Measurements from ENCODE around the gene GMDS.

DNA sequence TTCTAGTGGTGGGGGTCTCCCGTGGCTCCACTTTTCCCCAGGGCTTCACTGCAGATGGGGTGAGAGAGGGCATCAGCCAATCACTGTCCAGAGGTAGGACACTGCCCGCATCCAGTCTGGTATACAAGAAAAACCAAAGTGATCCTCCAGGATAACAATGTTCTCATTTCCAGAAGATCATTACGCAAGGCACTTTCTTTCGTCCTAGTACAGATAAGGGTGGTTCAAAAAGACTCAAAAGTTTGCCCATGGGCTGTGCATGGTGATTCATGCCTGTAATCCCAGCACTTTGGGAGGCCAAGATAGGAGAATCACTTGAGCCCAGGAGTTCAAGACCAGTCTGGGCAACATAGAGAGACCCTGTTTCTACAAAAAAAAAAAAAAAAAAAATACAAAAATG is 16.4 kb downstream of the GMDS start:
- TF ChIP-seq, protein P1, sequence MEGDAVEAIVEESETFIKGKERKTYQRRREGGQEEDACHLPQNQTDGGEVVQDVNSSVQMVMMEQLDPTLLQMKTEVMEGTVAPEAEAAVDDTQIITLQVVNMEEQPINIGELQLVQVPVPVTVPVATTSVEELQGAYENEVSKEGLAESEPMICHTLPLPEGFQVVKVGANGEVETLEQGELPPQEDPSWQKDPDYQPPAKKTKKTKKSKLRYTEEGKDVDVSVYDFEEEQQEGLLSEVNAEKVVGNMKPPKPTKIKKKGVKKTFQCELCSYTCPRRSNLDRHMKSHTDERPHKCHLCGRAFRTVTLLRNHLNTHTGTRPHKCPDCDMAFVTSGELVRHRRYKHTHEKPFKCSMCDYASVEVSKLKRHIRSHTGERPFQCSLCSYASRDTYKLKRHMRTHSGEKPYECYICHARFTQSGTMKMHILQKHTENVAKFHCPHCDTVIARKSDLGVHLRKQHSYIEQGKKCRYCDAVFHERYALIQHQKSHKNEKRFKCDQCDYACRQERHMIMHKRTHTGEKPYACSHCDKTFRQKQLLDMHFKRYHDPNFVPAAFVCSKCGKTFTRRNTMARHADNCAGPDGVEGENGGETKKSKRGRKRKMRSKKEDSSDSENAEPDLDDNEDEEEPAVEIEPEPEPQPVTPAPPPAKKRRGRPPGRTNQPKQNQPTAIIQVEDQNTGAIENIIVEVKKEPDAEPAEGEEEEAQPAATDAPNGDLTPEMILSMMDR (IDR thresholded peaks at IDR 0.05), result no peak
- no peak for TF ChIP-seq POLR2A (IDR thresholded peaks at IDR 0.05)
